GM21825 (cell line): ENCODE results near the gene HLCS.
"Not testable (repeated sequence)": the region's sequence is repeated elsewhere in the genome, so short reads cannot be mapped to it uniquely, and the experiment has no call there.

Experiments used
- ATAC-seq: cut with Tn5 transposase; IDR thresholded peaks from one replicate; pipeline ENCODE4 v1.9.1; 2021; ENCODE audit warnings: mild to moderate bottlenecking, moderate library complexity; ENCODE audit not compliant: unreplicated experiment

HLCS gene

DNA sequence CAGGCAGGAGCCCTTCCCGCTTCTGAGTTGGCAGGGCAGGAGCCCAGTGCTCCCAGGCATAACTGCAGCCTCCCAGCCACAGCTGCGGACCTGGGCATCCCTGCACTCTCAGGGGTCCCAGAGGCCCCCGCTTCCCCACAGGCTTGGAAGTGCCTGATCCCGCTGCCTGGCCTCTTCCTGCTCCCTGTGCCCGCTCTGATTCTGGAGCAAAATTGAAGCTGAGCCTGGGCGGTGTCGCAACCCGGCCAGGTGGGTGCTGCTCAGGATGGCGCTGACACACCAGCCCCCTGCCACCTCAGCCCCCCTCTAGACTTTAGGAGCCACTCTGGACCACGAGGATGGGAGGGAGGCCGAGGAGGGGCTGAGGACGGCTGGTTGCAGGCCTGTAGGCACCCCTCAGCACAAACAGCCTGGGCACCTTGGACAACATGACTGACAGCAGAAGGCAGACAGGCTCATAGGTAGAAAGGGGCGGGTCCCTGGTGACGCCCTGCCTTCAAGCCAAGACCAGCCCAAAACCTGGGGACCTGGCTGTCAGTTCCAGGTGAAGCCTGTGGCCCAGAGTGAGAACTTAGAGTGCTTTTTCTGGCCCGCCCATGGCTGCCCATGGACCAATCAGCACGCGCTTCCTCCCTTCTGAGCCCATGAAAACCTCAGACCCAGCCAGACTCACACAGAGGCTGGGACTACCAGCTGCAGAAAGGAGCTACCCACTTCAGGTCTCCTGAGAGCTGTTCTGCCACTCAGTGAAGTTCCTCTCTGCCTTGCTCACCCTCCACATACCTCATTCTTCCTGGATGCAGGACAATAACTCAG lies 7.2 kb downstream of the HLCS start:
- no peak for ATAC-seq

DNA sequence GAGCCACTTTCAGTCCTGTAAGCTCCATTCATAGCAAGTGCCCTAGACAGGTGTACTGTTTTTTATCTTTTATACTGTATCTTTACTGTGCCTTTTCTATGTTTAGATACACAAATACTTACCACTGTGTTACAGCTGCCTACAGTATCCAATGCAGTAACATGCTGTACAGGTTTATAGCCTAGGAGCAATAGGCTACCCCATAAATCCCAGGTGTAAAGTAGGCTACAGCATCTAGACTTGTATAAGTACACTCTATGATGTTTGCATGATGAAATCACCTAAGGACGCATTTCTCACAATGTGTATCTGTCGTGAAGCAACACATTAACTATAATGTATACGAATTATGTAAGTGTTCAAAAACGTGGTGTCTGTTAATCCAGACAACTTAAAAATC lies 10.7 kb downstream of the HLCS start:
- ATAC-seq, result no peak

- not testable (repeated sequence) for ATAC-seq
Measured at GRCh38 chr21:36952331-36952730, 14.1 kb downstream of the HLCS start.

DNA sequence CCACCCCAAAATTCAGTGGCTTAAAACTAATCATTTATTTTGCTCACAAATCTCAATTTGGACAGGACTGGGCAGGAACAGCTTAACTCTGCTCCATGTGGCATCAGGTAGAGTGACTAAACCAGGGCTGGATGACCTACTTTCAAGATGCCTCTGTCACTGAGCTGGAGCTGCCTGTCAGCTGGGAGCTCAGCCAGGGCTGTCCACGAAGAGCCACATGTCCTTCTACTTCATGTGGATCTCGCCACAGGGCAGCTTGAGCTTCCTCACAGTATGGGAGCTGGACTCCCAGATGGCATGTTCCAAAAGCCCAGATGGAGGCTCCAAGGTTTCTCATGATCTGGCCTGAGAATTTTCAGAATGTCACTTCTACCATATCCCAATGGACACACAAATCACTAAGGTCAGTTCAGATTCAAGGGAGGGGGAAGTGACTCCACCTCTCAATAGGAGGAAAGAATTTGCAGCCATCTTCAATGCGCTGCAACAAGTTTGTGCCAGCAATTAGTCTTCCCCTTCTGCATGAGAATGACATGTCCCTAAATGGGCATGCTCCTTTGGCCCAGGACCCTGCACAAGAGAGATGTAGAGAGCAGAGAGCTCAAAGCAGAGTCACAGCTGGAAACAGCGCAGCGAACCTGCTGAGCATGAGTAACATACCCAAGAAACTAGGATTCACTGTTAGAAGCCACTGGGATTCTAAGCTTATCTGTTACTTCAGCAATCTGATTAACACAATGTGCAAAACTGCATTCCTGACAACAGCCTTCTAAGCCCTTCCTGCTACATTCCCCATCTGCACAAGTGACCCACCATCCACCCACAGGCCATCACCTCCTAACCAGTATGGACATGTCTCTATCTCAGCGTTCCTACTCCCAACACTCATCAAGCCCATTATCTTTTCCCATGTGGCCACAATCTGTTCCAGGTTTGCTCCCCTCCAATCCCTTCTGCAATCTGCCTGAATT lies 17.0 kb downstream of the HLCS start:
- no peak for ATAC-seq

- ATAC-seq, result no peak
Measured at GRCh38 chr21:36948686-36949085, 17.8 kb downstream of the HLCS start.

- no peak for ATAC-seq
Measured at GRCh38 chr21:36946949-36947356, 19.5 kb downstream of the HLCS start.

GRCh38 chr21:36945496-36946138 lies 20.9 kb downstream of the HLCS start:
- no peak for ATAC-seq

- ATAC-seq, result no peak
Measured at GRCh38 chr21:36936361-36937135, 29.9 kb downstream of the HLCS start.

GRCh38 chr21:36934864-36935420 lies 31.5 kb downstream of the HLCS start:
- no peak for ATAC-seq

DNA sequence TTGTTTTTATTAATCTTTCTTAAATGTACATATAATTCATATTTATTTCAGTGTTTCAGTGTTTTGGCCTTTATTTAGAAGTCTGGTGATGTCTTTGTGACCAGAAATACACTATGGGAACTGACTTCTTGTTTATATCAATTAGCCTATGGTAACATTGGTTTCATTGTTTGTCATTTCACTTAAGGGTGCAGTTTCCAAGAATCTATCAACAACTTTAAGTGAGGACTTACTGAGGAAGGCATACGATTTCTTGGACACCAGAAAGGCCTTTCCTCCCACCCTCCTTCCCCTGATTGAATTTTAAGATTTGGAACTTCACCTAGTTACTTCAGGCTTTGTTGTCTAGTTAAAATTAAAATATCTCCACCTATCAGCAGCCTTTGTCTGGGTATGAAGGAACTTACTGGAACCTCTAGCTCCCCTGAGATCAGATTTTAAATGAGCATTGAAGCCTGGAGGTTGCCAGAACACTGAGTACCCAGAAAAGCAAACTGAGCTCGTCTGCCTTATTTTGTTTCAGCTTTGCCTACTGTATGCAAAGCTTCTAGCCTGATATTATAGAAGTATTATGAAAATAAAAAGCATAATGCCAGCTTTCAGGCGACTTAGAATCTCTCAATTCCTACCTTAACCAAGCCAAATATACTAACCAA lies 34.2 kb downstream of the HLCS start:
- ATAC-seq, result no peak

DNA sequence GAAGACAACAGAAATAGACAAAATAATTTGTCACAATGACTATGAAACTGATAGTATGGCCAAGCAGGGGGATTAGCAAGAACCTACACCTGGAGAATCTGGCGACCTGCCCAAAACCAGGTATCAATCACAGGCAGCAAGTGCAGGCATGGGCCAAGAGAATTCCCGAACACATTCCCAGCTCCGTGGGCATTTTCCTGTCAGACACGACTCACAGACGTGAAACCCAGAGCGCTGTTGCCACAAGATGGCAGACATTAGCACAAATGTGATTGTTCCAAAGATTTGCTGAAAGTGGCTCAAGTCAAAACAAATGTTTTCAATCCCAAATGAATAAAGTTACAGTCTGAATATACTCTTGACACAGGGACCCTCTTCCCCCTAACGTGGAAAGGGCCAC lies 36.8 kb downstream of the HLCS start:
- ATAC-seq, result no peak

GRCh38 chr21:36928960-36929359 lies 37.5 kb downstream of the HLCS start:
- ATAC-seq, result no peak

- ATAC-seq, result peak; percentile 61
Measured at GRCh38 chr21:36927719-36928117, 38.8 kb downstream of the HLCS start.

DNA sequence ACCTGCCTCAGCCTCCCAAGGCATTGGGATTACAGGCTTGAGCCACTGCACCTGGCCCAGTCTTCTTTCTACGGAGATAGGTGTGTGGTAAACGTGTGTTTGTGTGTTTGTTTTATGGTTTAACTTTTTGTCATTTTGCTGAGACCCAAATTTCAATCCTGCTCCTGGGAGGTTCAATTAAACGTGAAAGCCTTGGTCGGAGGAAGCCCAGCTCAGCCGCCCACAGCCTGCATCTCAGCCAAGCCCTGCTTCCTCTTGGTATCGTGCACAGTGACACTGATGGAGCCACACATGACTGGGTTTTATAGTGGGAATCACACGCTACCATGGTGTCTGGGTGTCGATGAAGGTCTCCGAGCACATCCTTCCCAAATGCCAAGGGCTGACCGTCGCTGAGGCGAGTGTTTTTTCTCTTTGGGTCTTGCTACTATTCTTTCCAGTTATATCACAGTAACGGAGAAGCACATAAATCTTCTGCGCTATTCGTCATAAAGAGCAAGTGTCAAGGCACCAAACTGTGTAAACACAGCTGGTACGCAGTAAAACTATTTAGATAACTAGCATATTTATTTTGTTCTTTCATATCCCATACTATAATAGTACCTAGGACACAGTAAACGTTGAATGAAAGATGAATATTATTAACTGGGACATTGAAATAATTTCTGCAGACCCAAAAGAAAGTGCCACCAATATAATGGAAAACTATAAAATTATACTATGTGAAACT lies 39.3 kb downstream of the HLCS start:
- no peak for ATAC-seq

DNA sequence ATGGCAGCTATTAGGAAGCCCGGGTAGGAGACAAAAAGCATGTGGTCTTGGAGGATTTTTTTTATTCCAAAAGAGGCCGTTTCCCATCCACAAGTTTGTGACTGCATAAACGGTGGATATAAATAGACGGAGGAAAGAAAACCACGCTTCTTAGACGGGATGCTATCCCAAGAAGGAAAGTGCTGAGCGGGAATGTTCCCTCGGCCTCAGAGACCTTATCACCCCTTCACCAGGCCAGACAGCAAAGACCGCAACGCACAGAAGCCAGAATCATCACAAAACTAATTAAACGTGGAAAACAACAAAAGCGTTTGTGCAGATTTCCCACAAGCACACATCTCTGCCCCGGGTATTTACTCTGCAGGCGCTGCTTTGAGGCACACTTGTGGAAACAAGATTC lies 43.2 kb downstream of the HLCS start:
- no peak for ATAC-seq

- ATAC-seq, result no peak
Measured at GRCh38 chr21:36922861-36923260, 43.6 kb downstream of the HLCS start.

GRCh38 chr21:36918291-36918690 lies 48.2 kb downstream of the HLCS start:
- no peak for ATAC-seq

- no peak for ATAC-seq
Measured at GRCh38 chr21:36917471-36918158, 48.9 kb downstream of the HLCS start.

DNA sequence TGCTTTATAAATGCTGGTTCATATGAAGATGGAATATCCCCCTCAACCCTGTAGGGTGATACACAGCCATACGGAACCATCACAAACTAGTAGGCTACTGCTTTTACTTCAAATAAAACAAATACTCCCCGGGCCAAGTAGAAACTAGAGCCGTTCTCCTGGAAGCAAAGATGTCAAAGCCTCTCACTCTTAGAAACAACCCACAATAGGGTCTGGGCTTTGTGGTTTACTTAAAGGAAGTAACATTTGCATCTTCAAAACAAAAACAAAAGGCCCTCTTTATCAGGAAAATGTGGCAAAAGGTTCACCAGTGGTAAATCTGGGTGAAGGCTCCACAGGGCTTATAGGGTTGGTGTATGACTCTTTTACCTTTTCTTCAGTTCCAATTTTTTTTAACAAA lies 49.8 kb downstream of the HLCS start:
- no peak for ATAC-seq
